Measurements from ENCODE around the gene SIPA1L3. TPM values are rescaled to one million over a fixed set of nuclear protein-coding genes. Genes with fewer than 3 reads are reported as not detected.
"Not testable (repeated sequence)": the region's sequence is repeated elsewhere in the genome, so short reads cannot be mapped to it uniquely, and the experiment has no call there.

SIPA1L3 gene
- total RNA-seq, 4 donors from 2014 or later, result 50.0 to 69.8 (median 53.6) TPM

- H3K4me3 ChIP-seq (ENCODE audit: low read depth, poor library complexity, severe bottlenecking), result no peak overlapping the region
- DNase-seq (ENCODE audit: low spot score in 2 of 2), result no peak
- 84 to 86% methylated on average over 7 of the region's 7 CpGs for WGBS, 2 donors
- intact Hi-C loops (cut with DNase I; ENCODE audit: low total_unique reads), result no loop called here
- TF ChIP-seq CTCF (IDR thresholded peaks at IDR 0.05) (no peak), POLR2A (IDR thresholded peaks at IDR 0.05) (no peak)
Measured at GRCh38 chr19:38064661-38065425, 157.8 kb downstream of the SIPA1L3 start.

GRCh38 chr19:38065775-38066174 lies 158.8 kb downstream of the SIPA1L3 start:
- intact Hi-C loops (cut with DNase I; ENCODE audit: low total_unique reads); DNase-seq (ENCODE audit: low spot score in 2 of 2); H3K4me3 ChIP-seq (ENCODE audit: low read depth, poor library complexity, severe bottlenecking): not testable (repeated sequence)
- WGBS, 2 donors, result 94 to 98% methylated on average over 7 of the region's 7 CpGs

- no peak overlapping the region for H3K4me3 ChIP-seq (ENCODE audit: low read depth, poor library complexity, severe bottlenecking)
- whole genome bisulfite sequencing, 2 donors, result 76 to 85% methylated on average over 6 of the region's 6 CpGs
- intact Hi-C loops (cut with DNase I; ENCODE audit: low total_unique reads), result no loop called here
Measured at GRCh38 chr19:38068826-38069225, 161.8 kb downstream of the SIPA1L3 start.

GRCh38 chr19:38070573-38070972 lies 163.6 kb downstream of the SIPA1L3 start:
- DNase-seq (ENCODE audit: low spot score in 2 of 2), result no peak
- 46 to 58% methylated on average over 2 to 3 of the region's 3 CpGs for WGBS, 2 donors
- intact Hi-C loops (cut with DNase I; ENCODE audit: low total_unique reads), result no loop called here
- TF ChIP-seq POLR2A (IDR thresholded peaks at IDR 0.05), result no peak
- TF ChIP-seq CTCF (IDR thresholded peaks at IDR 0.05), result no peak
- H3K4me3 ChIP-seq (ENCODE audit: low read depth, poor library complexity, severe bottlenecking), result no peak overlapping the region

More at GRCh38 chr19:38068826-38069225, 161.8 kb downstream of the SIPA1L3 start:
- TF ChIP-seq CTCF (IDR thresholded peaks at IDR 0.05) (no peak), POLR2A (IDR thresholded peaks at IDR 0.05) (no peak)
- DNase-seq (ENCODE audit: low spot score in 2 of 2), result no peak

GRCh38 chr19:38071054-38071453 lies 164.0 kb downstream of the SIPA1L3 start:
- H3K4me3 ChIP-seq (ENCODE audit: low read depth, poor library complexity, severe bottlenecking); DNase-seq (ENCODE audit: low spot score in 2 of 2); intact Hi-C loops (cut with DNase I; ENCODE audit: low total_unique reads): not testable (repeated sequence)
- WGBS, 2 donors, result 98% methylated on average over 6 of the region's 6 CpGs

GRCh38 chr19:38071647-38072046 lies 164.6 kb downstream of the SIPA1L3 start:
- TF ChIP-seq POLR2A (IDR thresholded peaks at IDR 0.05) (no peak), CTCF (IDR thresholded peaks at IDR 0.05) (no peak)
- WGBS, 2 donors, result 96 to 97% methylated on average over 5 of the region's 5 CpGs
- H3K4me3 ChIP-seq (ENCODE audit: low read depth, poor library complexity, severe bottlenecking), result no peak overlapping the region
- DNase-seq (ENCODE audit: low spot score in 2 of 2), result no peak
- intact Hi-C loops (cut with DNase I; ENCODE audit: low total_unique reads), result no loop called here

Measured in lower leg skin (tissue), 4 donors.